GM13976 (cell line): ENCODE measurements around the gene CIRBP.

Source experiments
- DNase-seq: peaks from one replicate; pipeline ENCODE4 v3.0.0; 2012; ENCODE audit warnings: low spot score
- CTCF ChIP-seq: IDR thresholded peaks from 2 replicates; pipeline ENCODE4 v1.5.1; 2012; ENCODE audit warnings: borderline replicate concordance, mild to moderate bottlenecking; ENCODE audit not compliant: insufficient read depth; ENCODE audit errors: extremely low read depth, missing control alignments, control extremely low read depth
- in situ Hi-C: fragments of 300-500 bp; cut with MboI; formaldehyde crosslinking; loops from one replicate; pipeline ENCODE4 v1.12.0; 2022; ENCODE audit warnings: low sequenced_read_pairs, mixed read lengths, inconsistent platforms; ENCODE audit not compliant: unreplicated experiment

CIRBP gene

GRCh38 chr19:1257475-1258162 is 11.5 kb upstream of the CIRBP start:
- in situ Hi-C loops = no loop called here
- TF ChIP-seq CTCF = no peak
- no peak for DNase-seq

- DNase-seq = no peak
- in situ Hi-C loops = no loop called here
- no peak for TF ChIP-seq CTCF
Measured at GRCh38 chr19:1258163-1258492, 11.0 kb upstream of the CIRBP start.

GRCh38 chr19:1258707-1259205 is 10.4 kb upstream of the CIRBP start:
- in situ Hi-C loops = no loop called here
- no peak for DNase-seq
- no peak for TF ChIP-seq CTCF

GRCh38 chr19:1259206-1259875 is 9.8 kb upstream of the CIRBP start:
- peak; percentile 74 for DNase-seq
- no peak for TF ChIP-seq CTCF
- in situ Hi-C loops = no loop called here

GRCh38 chr19:1259876-1260748 is 9.0 kb upstream of the CIRBP start:
- DNase-seq = no peak
- in situ Hi-C loops = no loop called here
- TF ChIP-seq CTCF = no peak

- TF ChIP-seq CTCF = no peak
- in situ Hi-C loops = no loop called here
- peak; percentile 96 for DNase-seq
Measured at GRCh38 chr19:1260749-1261537, 8.2 kb upstream of the CIRBP start.
